ENCODE data around the gene GNA12.

Gene GNA12

GRCh38 chr7:2775785-2776184, 68.3 kb downstream of the GNA12 start:
- TF ChIP-seq TAF1 (IDR thresholded peaks at IDR 0.05; ENCODE audit: borderline replicate concordance, insufficient read depth, low read length) (no peak), SIN3A (IDR thresholded peaks at IDR 0.05; ENCODE audit: borderline replicate concordance, insufficient read depth, low read length) (no peak), FOXP2 (optimal IDR thresholded peaks at IDR 0.05; ENCODE audit: borderline replicate concordance, extremely low read depth, extremely low read length, insufficient read depth) (no peak), POLR2AphosphoS5 (IDR thresholded peaks at IDR 0.05; ENCODE audit: low read depth, low read length) (no peak)
- TF ChIP-seq, protein P1, sequence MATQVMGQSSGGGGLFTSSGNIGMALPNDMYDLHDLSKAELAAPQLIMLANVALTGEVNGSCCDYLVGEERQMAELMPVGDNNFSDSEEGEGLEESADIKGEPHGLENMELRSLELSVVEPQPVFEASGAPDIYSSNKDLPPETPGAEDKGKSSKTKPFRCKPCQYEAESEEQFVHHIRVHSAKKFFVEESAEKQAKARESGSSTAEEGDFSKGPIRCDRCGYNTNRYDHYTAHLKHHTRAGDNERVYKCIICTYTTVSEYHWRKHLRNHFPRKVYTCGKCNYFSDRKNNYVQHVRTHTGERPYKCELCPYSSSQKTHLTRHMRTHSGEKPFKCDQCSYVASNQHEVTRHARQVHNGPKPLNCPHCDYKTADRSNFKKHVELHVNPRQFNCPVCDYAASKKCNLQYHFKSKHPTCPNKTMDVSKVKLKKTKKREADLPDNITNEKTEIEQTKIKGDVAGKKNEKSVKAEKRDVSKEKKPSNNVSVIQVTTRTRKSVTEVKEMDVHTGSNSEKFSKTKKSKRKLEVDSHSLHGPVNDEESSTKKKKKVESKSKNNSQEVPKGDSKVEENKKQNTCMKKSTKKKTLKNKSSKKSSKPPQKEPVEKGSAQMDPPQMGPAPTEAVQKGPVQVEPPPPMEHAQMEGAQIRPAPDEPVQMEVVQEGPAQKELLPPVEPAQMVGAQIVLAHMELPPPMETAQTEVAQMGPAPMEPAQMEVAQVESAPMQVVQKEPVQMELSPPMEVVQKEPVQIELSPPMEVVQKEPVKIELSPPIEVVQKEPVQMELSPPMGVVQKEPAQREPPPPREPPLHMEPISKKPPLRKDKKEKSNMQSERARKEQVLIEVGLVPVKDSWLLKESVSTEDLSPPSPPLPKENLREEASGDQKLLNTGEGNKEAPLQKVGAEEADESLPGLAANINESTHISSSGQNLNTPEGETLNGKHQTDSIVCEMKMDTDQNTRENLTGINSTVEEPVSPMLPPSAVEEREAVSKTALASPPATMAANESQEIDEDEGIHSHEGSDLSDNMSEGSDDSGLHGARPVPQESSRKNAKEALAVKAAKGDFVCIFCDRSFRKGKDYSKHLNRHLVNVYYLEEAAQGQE (IDR thresholded peaks at IDR 0.05; ENCODE audit: insufficient read depth in 1 of 2, low read depth in 2 of 2, low read length in 2 of 2) = no peak

GRCh38 chr7:2775376-2775775, 68.7 kb downstream of the GNA12 start:
- TF ChIP-seq SIN3A (IDR thresholded peaks at IDR 0.05; ENCODE audit: borderline replicate concordance, insufficient read depth, low read length) (no peak), FOXP2 (optimal IDR thresholded peaks at IDR 0.05; ENCODE audit: borderline replicate concordance, extremely low read depth, extremely low read length, insufficient read depth) (no peak), TAF1 (IDR thresholded peaks at IDR 0.05; ENCODE audit: borderline replicate concordance, insufficient read depth, low read length) (no peak), POLR2AphosphoS5 (IDR thresholded peaks at IDR 0.05; ENCODE audit: low read depth, low read length) (no peak)
- TF ChIP-seq, protein P1 (IDR thresholded peaks at IDR 0.05; ENCODE audit: insufficient read depth in 1 of 2, low read depth in 2 of 2, low read length in 2 of 2) = no peak

DNA sequence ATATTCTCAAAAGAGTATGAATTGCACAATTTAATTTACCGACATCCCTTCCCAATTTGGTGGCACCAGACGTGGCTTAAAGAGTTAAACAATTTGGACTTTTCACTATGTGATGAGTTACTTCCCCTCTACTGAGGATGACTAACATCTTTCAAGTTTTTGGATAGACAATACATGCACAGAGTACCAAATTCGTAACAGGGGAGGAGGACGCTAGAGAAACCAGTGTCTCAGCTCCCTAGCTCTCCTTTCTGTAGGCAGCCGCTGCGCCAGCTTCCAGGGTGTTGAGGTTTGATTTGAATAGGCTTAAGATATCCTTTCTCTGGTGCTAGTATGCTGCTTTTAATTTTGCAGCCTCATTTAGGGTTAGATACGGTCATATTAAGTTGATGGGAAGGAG, 69.2 kb downstream of the GNA12 start:
- TF ChIP-seq TAF1 (IDR thresholded peaks at IDR 0.05; ENCODE audit: borderline replicate concordance, insufficient read depth, low read length) (no peak), POLR2AphosphoS5 (IDR thresholded peaks at IDR 0.05; ENCODE audit: low read depth, low read length) (no peak), FOXP2 (optimal IDR thresholded peaks at IDR 0.05; ENCODE audit: borderline replicate concordance, extremely low read depth, extremely low read length, insufficient read depth) (no peak), SIN3A (IDR thresholded peaks at IDR 0.05; ENCODE audit: borderline replicate concordance, insufficient read depth, low read length) (no peak)
- TF ChIP-seq, protein P1 (IDR thresholded peaks at IDR 0.05; ENCODE audit: insufficient read depth in 1 of 2, low read depth in 2 of 2, low read length in 2 of 2) = no peak

DNA sequence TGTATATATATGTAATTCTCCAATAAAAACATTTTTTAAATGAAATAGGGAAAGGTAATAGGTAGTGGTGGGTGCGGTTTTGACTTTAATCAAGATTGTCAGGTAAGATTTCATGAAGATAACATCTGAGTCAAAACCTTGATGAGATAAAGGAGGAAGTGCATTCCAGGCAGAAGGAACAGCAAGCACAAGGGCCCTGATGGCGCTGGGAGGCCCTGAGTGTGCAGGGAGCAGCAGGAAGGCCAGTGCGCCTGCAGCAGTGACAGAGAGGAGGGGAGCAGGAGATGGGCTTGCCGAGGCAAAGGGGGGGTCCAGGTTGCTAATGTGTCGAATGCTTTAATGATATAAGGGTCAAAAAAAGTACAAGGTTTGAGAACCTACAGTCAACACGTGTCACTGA, 69.8 kb downstream of the GNA12 start:
- no peak for TF ChIP-seq POLR2AphosphoS5 (IDR thresholded peaks at IDR 0.05; ENCODE audit: low read depth, low read length)
- TF ChIP-seq SIN3A (IDR thresholded peaks at IDR 0.05; ENCODE audit: borderline replicate concordance, insufficient read depth, low read length) = no peak
- TF ChIP-seq FOXP2 (optimal IDR thresholded peaks at IDR 0.05; ENCODE audit: borderline replicate concordance, extremely low read depth, extremely low read length, insufficient read depth) = no peak
- no peak for TF ChIP-seq TAF1 (IDR thresholded peaks at IDR 0.05; ENCODE audit: borderline replicate concordance, insufficient read depth, low read length)
- TF ChIP-seq, protein P1 (IDR thresholded peaks at IDR 0.05; ENCODE audit: insufficient read depth in 1 of 2, low read depth in 2 of 2, low read length in 2 of 2) = no peak

DNA sequence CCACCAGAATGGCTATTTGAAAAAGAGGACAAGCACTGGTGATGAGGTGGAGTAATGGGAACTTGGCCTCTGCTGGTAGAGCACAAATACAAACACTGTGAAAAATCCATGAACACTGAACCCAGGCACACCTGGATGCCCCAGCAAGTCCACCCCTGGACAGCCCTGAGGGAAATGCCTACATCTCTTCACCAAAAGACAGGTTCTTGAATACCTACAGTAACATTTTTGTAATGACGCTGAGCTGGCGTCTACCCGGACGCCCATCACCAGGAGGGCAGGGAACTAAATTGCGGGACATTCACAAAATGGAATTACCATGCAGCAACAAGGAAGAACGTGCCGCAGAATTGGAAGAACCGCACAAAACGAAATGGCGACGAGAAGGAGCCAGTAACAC, 70.5 kb downstream of the GNA12 start:
- TF ChIP-seq SIN3A (IDR thresholded peaks at IDR 0.05; ENCODE audit: borderline replicate concordance, insufficient read depth, low read length) = no peak
- no peak for TF ChIP-seq POLR2AphosphoS5 (IDR thresholded peaks at IDR 0.05; ENCODE audit: low read depth, low read length)
- TF ChIP-seq, protein P1 (IDR thresholded peaks at IDR 0.05; ENCODE audit: insufficient read depth in 1 of 2, low read depth in 2 of 2, low read length in 2 of 2) = no peak
- no peak for TF ChIP-seq FOXP2 (optimal IDR thresholded peaks at IDR 0.05; ENCODE audit: borderline replicate concordance, extremely low read depth, extremely low read length, insufficient read depth)
- TF ChIP-seq TAF1 (IDR thresholded peaks at IDR 0.05; ENCODE audit: borderline replicate concordance, insufficient read depth, low read length) = no peak

Data from PFSK-1 (cell line).